NCI-H2029 (cell line): ENCODE results near the gene SCUBE1.

Experiments used
- DNase-seq: peaks from one replicate; lab custom pipeline; 2025; lab: John Stamatoyannopoulos, UW

Gene SCUBE1

GRCh38 chr22:43236411-43237166, 106.6 kb downstream of the SCUBE1 start:
- DNase-seq: peak; percentile 18

GRCh38 chr22:43235445-43236409, 107.4 kb downstream of the SCUBE1 start:
- no peak for DNase-seq

GRCh38 chr22:43234264-43234988, 108.7 kb downstream of the SCUBE1 start:
- no peak for DNase-seq

- no peak for DNase-seq
Observed at GRCh38 chr22:43233529-43233928, 109.6 kb downstream of the SCUBE1 start.

- DNase-seq: no peak
Observed at GRCh38 chr22:43232445-43232844, 110.7 kb downstream of the SCUBE1 start.

- DNase-seq: no peak
Observed at GRCh38 chr22:43231724-43232034, 111.5 kb downstream of the SCUBE1 start.

GRCh38 chr22:43230971-43231723, 112.0 kb downstream of the SCUBE1 start:
- DNase-seq: peak; percentile 73

- DNase-seq: no peak
Observed at GRCh38 chr22:43230571-43230970, 112.6 kb downstream of the SCUBE1 start.

GRCh38 chr22:43228863-43229262, 114.3 kb downstream of the SCUBE1 start:
- no peak for DNase-seq

GRCh38 chr22:43228330-43228729, 114.8 kb downstream of the SCUBE1 start:
- DNase-seq: no peak

- no peak for DNase-seq
Observed at GRCh38 chr22:43227239-43227630, 115.9 kb downstream of the SCUBE1 start.

GRCh38 chr22:43226377-43227238, 116.6 kb downstream of the SCUBE1 start:
- DNase-seq: no peak

- no peak for DNase-seq
Observed at GRCh38 chr22:43225609-43226008, 117.6 kb downstream of the SCUBE1 start.

- DNase-seq: no peak
Observed at GRCh38 chr22:43222987-43223386, 120.2 kb downstream of the SCUBE1 start.

- no peak for DNase-seq
Observed at GRCh38 chr22:43222262-43222661, 120.9 kb downstream of the SCUBE1 start.

- DNase-seq: no peak
Observed at GRCh38 chr22:43220625-43221380, 122.4 kb downstream of the SCUBE1 start.

GRCh38 chr22:43218786-43219185, 124.4 kb downstream of the SCUBE1 start:
- DNase-seq: peak; percentile 49

- no peak for DNase-seq
Observed at GRCh38 chr22:43217285-43218030, 125.7 kb downstream of the SCUBE1 start.

GRCh38 chr22:43216738-43217137, 126.4 kb downstream of the SCUBE1 start:
- peak; percentile 39 for DNase-seq
